ENCODE data around the gene DCUN1D3. TPM values are rescaled to one million over a fixed set of nuclear protein-coding genes. Genes with fewer than 3 reads are reported as not detected.

The DCUN1D3 gene
- total RNA-seq, 4 donors from 2014 or later, result 18.3 to 37.4 (median 27.8) TPM

- no peak for DNase-seq (ENCODE audit: extremely low spot score)
- Histone ChIP-seq H3K27ac (replicated peaks in 1 of 4) (no peak overlapping the region), H3K4me1 (no peaks in the 10 kb centered on the region), H3K9me3 (no peaks in the 10 kb centered on the region), H3K4me3 (no peak overlapping the region), H3K36me3 (peaks cover 0 to 35% (median 3%) of the 10 kb centered on the region in 4 donors), H3K27me3 (no peaks in the 10 kb centered on the region)
- TF ChIP-seq POLR2A (IDR thresholded peaks at IDR 0.05; ENCODE audit: low read depth), result no peak
- no peak for TF ChIP-seq CTCF (IDR thresholded peaks at IDR 0.05)
- TF ChIP-seq EP300 (IDR thresholded peaks at IDR 0.05), result no peak
- TF ChIP-seq POLR2AphosphoS5 (IDR thresholded peaks at IDR 0.05), result no peak
- WGBS, result 76% methylated on average over 3 of the region's 3 CpGs
- intact Hi-C loops (cut with DNase I), result no loop called here
These were observed 74.1 kb downstream of the DCUN1D3 start for GRCh38 chr16:20826039-20826566.

GRCh38 chr16:20822521-20823325 is 77.4 kb downstream of the DCUN1D3 start:
- WGBS, result 83% methylated on average over 3 of the region's 3 CpGs
- Histone ChIP-seq H3K36me3 (peaks cover 0 to 30% (median 3%) of the 10 kb centered on the region in 4 donors), H3K27ac (replicated peaks in 1 of 4) (no peak overlapping the region), H3K9me3 (no peaks in the 10 kb centered on the region), H3K4me3 (no peak overlapping the region), H3K4me1 (no peaks in the 10 kb centered on the region), H3K27me3 (no peaks in the 10 kb centered on the region)
- DNase-seq (ENCODE audit: extremely low spot score), result no peak
- intact Hi-C loops (cut with DNase I), result no loop called here
- TF ChIP-seq POLR2AphosphoS5 (IDR thresholded peaks at IDR 0.05) (no peak), CTCF (IDR thresholded peaks at IDR 0.05) (no peak), EP300 (IDR thresholded peaks at IDR 0.05) (no peak), POLR2A (IDR thresholded peaks at IDR 0.05; ENCODE audit: low read depth) (no peak)

GRCh38 chr16:20821682-20822081 is 78.5 kb downstream of the DCUN1D3 start:
- Histone ChIP-seq H3K36me3 (peaks cover 0 to 22% (median 0%) of the 10 kb centered on the region in 4 donors), H3K27me3 (no peaks in the 10 kb centered on the region), H3K27ac (replicated peaks in 1 of 4) (no peak overlapping the region), H3K9me3 (no peaks in the 10 kb centered on the region), H3K4me1 (no peaks in the 10 kb centered on the region), H3K4me3 (no peak overlapping the region)
- intact Hi-C loops (cut with DNase I), result no loop called here
- DNase-seq (ENCODE audit: extremely low spot score), result no peak
- WGBS, result 88% methylated on average over 4 of the region's 4 CpGs
- TF ChIP-seq POLR2AphosphoS5 (IDR thresholded peaks at IDR 0.05) (no peak), POLR2A (IDR thresholded peaks at IDR 0.05; ENCODE audit: low read depth) (no peak), EP300 (IDR thresholded peaks at IDR 0.05) (no peak), CTCF (IDR thresholded peaks at IDR 0.05) (no peak)

GRCh38 chr16:20818929-20819585 is 81.1 kb downstream of the DCUN1D3 start:
- H3K27me3 ChIP-seq, result no peaks in the 10 kb centered on the region
- TF ChIP-seq CTCF (IDR thresholded peaks at IDR 0.05) (no peak), EP300 (IDR thresholded peaks at IDR 0.05) (no peak), POLR2A (IDR thresholded peaks at IDR 0.05; ENCODE audit: low read depth) (no peak), POLR2AphosphoS5 (IDR thresholded peaks at IDR 0.05) (no peak)
- no peak for DNase-seq (ENCODE audit: extremely low spot score)
- intact Hi-C loops (cut with DNase I), result no loop called here
- peaks cover 0 to 25% (median 0%) of the 10 kb centered on the region in 4 donors for H3K36me3 ChIP-seq
- WGBS, result 94% methylated on average over 4 of the region's 4 CpGs
- no peak overlapping the region for H3K27ac ChIP-seq (replicated peaks in 1 of 4)
- H3K4me3 ChIP-seq, result no peak overlapping the region
- H3K4me1 ChIP-seq, result no peaks in the 10 kb centered on the region
- no peaks in the 10 kb centered on the region for H3K9me3 ChIP-seq

Measured in esophagus muscularis mucosa (tissue), 4 donors.